Activated naive CD4-positive, alpha-beta T cell treated with anti-CD3 and anti-CD28 coated beads for 36 hours (primary cell): ENCODE results near the gene PLXDC1. TPM values are rescaled to one million over a fixed set of nuclear protein-coding genes. Genes with fewer than 3 reads are reported as not detected.
"Not testable (repeated sequence)": the region's sequence is repeated elsewhere in the genome, so short reads cannot be mapped to it uniquely, and the experiment has no call there.

Experiments
- CTCF ChIA-PET: fragments of 350-600 bp; sonication (Branson Sonifier 250); formaldehyde crosslinking; loops from one replicate; lab custom pipeline; 2021; ENCODE audit warnings: antibody characterized with exemption; lab: Charles Lee
- DNase-seq: peaks from one replicate; pipeline ENCODE4 v3.0.0-alpha.2; 2020
- H3K27ac Mint-ChIP-seq: one replicate; pipeline ENCODE4 v1.8.0; 2021; ENCODE audit warnings: mild to moderate bottlenecking, mixed read lengths
- H3K27me3 Mint-ChIP-seq: one replicate; pipeline ENCODE4 v1.8.0; 2021; ENCODE audit warnings: low read depth, mixed read lengths
- H3K36me3 Mint-ChIP-seq: one replicate; pipeline ENCODE4 v1.8.0; 2021; ENCODE audit warnings: low read depth, mixed read lengths
- H3K4me1 Mint-ChIP-seq: one replicate; pipeline ENCODE4 v1.8.0; 2021; ENCODE audit warnings: low read depth, mixed read lengths
- H3K4me3 Mint-ChIP-seq: one replicate; pipeline ENCODE4 v1.8.0; 2021; ENCODE audit warnings: mild to moderate bottlenecking, moderate library complexity, mixed read lengths
- H3K9me3 Mint-ChIP-seq: one replicate; pipeline ENCODE4 v1.8.0; 2021; ENCODE audit warnings: mixed read lengths
- intact Hi-C: fragments of 100-400 bp; cut with micrococcal nuclease; formaldehyde crosslinking; loops from one replicate; pipeline ENCODE4 v1.15.1; 2023
- total RNA-seq, 2 experiments: library from RNA; stranded (reverse); gene quantifications; one replicate each; pipeline ENCODE4 v1.2.3, GENCODE V29; 2021

PLXDC1 gene
- total RNA-seq, 2 experiments from 2014 or later: 1.2 to 1.4 TPM

DNA sequence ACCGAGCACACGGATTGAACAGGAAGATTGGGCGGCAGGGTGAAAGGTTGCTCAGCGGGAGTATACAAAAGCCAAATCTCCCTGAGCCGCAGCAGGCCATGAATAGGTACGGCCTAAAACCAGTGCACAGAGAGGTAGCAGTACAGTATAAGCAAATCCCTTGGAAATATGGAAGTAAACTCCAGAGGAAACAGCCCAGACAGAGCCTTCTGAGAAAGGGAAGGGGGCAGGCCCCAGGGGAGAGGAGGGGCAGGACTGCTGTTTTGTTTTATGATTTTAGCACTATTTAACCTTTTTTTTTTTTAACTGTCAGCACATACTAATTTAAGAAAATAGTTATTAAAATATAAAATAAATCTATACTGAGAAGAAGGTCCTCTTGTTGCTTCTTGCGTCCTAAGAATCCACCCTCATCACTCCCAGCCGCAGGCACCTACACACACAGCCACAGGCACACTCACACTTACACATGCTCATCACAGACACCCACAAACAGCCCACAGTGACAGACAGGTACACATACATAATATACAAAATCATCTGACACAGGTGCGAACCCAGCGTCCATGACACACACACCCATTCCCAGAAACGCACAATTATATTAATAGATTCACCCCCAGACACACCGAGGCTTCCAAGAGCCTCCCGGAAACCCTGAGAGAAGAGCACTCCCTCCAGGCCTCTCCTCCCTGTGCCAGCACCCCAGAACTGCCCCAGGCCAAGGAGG lies 12.8 kb downstream of the PLXDC1 start:
- no peak for DNase-seq
- Mint-ChIP-seq H3K4me1 (no peaks in the 10 kb centered on the region), H3K36me3 (no peaks in the 10 kb centered on the region), H3K9me3 (peaks cover 2% of the 10 kb centered on the region), H3K27me3 (no peaks in the 10 kb centered on the region), H3K4me3 (no peak overlapping the region), H3K27ac (no peak overlapping the region)
- CTCF ChIA-PET: no interaction called here
- intact Hi-C loops: no loop called here

DNA sequence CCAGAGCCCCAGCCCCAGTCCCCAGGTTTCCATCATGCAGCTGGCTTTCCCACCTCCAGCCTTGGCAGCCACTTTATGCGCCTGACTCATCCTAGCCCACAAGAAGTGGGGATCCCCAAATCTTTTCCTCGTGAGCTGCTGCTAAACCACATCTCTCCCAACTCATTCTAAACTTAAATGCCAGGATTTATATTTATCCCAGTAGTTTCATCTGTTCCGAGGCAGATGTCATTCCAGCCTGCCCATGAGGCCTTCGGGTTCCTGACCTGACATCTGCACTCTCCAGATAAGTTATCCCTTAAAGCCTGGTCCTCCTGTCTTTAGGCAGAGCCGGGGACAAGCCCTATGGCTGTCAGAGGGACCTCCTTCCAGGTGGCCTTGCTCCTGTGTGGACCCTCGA lies 16.6 kb downstream of the PLXDC1 start:
- CTCF ChIA-PET: interaction anchor here (2.7 kb wide), 1 partner anchor 152 kb away, joined by 9 read pairs; no protein-coding TSS in a partner anchor
- H3K27ac Mint-ChIP-seq: no peak overlapping the region
- H3K27me3 Mint-ChIP-seq: no peaks in the 10 kb centered on the region
- H3K4me1 Mint-ChIP-seq: no peaks in the 10 kb centered on the region
- no peaks in the 10 kb centered on the region for H3K9me3 Mint-ChIP-seq
- no peak for DNase-seq
- no peaks in the 10 kb centered on the region for H3K36me3 Mint-ChIP-seq
- intact Hi-C loops: no loop called here
- H3K4me3 Mint-ChIP-seq: no peak overlapping the region

DNA sequence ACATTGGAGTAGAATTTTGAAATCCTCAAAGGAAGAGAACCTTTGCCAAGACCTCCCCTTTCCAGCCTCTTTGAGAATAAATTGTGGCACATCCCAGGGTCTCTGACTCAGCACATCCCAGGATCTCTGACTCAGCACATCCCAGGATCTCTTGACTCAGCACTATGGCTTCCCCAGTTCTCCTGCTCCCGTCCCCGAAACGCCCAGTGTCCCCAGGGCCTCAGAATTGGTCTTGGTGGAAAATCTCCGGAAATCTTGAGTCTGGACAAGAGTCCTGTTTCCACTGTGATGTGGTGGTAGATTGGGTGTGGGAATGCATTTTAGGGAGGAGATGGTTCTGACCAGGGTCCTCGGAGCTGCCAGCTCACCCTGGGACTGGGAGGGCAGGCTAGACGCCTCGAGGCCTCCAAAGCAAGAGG lies 19.2 kb downstream of the PLXDC1 start:
- intact Hi-C loops: no loop called here
- no peak overlapping the region for H3K4me3 Mint-ChIP-seq
- no peak overlapping the region for H3K27ac Mint-ChIP-seq

DNA sequence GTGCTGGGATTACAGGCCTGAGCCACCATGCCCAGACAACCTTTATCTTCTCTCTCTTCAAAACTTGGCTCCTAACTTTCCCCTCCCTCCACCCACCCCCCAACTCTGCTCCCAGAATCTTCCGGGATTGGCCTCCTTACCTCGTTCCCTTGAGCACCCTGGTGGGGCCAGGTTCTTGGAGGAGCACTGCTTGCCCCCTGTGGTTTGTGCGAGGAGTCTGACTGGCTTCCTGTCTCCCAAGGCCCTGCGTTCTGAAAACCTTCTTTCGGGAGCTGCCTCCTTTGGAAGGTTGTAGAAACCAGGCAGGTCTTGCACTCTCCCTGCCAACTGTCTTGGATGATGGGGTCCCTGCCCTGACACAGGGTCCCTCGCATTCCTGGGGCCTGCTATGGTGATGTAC lies 19.8 kb downstream of the PLXDC1 start:
- CTCF ChIA-PET: no interaction called here
- Mint-ChIP-seq H3K4me1 (no peaks in the 10 kb centered on the region), H3K36me3 (no peaks in the 10 kb centered on the region), H3K9me3 (no peaks in the 10 kb centered on the region), H3K27me3 (no peaks in the 10 kb centered on the region), H3K4me3 (no peak overlapping the region), H3K27ac (no peak overlapping the region)
- intact Hi-C loops: no loop called here
- DNase-seq: no peak

More for the DNA sequence above, 19.2 kb downstream of the PLXDC1 start:
- Mint-ChIP-seq H3K27me3 (no peaks in the 10 kb centered on the region), H3K4me1 (no peaks in the 10 kb centered on the region), H3K9me3 (no peaks in the 10 kb centered on the region), H3K36me3 (no peaks in the 10 kb centered on the region)
- no peak for DNase-seq
- CTCF ChIA-PET: no interaction called here

DNA sequence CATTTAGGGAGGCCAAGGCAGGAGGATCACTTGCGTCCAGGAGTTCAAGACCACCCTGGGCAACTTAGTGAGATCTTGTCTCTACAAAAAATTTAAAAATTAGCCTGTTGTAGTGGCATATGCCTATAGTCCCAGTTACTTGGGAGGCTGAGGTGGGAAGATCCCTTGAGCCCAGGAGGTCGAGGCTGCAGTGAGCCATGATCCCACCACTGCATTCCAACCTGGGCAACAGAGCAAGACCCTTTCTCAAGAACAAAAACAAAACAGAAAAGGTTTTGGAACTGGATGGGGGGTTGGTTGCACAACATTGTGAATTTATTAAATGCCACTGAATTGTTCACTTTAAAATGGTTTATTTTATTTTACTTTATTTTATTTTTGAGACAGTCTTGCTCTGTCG lies 21.2 kb downstream of the PLXDC1 start:
- intact Hi-C loops: no loop called here
- Mint-ChIP-seq H3K27me3 (no peaks in the 10 kb centered on the region), H3K36me3 (no peaks in the 10 kb centered on the region), H3K4me3 (no peak overlapping the region), H3K9me3 (no peaks in the 10 kb centered on the region), H3K4me1 (no peaks in the 10 kb centered on the region), H3K27ac (no peak overlapping the region)
- DNase-seq: no peak
- CTCF ChIA-PET: no interaction called here

DNA sequence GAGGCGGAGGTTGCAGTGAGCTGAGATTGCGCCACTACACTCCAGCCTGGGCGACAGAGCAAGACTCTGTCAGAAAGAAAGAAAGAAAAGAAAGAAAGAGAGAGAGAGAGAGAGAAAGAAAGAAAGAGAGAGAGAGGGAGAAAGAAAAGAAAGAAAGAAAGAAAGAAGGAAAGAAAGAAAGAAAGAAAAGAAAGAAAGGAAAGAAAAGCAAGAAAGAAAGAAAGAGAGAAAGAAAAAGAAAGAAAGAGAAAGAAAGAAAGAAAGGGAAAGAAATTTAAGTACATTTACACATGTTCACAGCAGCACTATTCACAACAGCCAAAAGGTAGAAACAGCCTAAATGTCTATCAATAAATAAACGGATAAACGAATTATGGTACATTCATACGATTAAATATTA lies 21.9 kb downstream of the PLXDC1 start:
- H3K27ac Mint-ChIP-seq, intact Hi-C loops, H3K36me3 Mint-ChIP-seq, H3K4me1 Mint-ChIP-seq, H3K9me3 Mint-ChIP-seq, DNase-seq, CTCF ChIA-PET, H3K27me3 Mint-ChIP-seq, H3K4me3 Mint-ChIP-seq: not testable (repeated sequence)

DNA sequence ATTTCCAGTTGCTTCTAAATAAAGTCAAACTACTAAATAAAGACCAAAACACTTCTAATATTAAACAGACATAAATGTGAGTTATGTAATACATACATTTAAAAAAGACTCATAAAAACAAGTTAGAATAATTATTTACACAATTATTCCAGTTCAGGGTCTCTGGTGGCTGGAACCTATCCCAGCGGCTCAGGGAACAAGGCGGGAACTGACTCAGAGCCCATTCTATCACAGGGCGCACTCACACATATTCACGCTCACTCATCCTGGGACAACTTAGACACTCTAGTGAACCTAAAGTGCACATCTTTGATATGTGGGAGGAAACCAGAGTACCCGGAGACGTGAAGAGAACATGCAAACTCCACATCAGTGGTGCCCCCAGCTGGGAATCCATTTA lies 25.0 kb downstream of the PLXDC1 start:
- Mint-ChIP-seq H3K4me1 (no peaks in the 10 kb centered on the region), H3K36me3 (no peaks in the 10 kb centered on the region), H3K27ac (no peak overlapping the region), H3K4me3 (no peak overlapping the region), H3K9me3 (no peaks in the 10 kb centered on the region), H3K27me3 (no peaks in the 10 kb centered on the region)
- intact Hi-C loops: no loop called here
- CTCF ChIA-PET: interaction anchor here (3.6 kb wide), 1 partner anchor 11 kb away, joined by 8 read pairs; no protein-coding TSS in a partner anchor
- DNase-seq: no peak

DNA sequence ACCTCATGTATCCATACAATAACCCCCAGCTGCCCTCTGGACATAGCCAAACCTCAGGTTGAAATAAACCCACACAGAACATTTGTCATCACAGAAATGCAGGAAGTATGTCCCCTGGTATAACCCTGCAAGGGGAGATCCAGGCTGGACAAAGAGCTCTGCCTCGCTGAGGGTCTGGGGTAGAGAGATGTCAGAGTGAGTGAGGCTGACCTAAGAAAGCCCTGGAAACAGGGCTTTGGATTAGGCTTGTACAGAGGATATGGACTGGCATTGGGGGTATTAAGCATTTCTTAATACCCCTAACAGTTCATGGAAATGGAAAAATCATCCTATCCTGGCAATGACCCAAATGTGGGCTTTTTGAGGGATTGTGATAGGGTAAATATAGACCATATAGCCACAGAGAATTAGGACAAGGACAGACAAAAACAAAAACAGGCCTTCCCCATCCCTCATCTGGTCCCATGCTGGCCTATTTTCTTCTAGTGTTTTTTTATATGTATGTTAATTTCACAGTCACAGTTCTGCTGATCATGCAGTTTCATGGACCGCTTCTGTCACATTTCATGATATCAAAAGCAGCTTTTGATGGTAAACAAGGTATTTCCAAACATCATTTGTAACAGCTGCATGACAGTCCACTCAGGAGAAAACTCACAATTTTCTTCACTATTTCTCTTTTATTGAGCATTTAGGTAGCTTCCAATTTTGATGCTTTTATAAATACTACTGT lies 26.1 kb downstream of the PLXDC1 start:
- no peak for DNase-seq
- no peaks in the 10 kb centered on the region for H3K9me3 Mint-ChIP-seq
- CTCF ChIA-PET: interaction anchor here (0.7 to 3.6 kb wide), 3 partner anchors 10 to 33 kb away, joined by 3 to 8 read pairs (median 3); no protein-coding TSS in a partner anchor
- intact Hi-C loops: no loop called here
- H3K4me1 Mint-ChIP-seq: no peaks in the 10 kb centered on the region
- no peaks in the 10 kb centered on the region for H3K36me3 Mint-ChIP-seq
- H3K27ac Mint-ChIP-seq: no peak overlapping the region
- no peaks in the 10 kb centered on the region for H3K27me3 Mint-ChIP-seq
- H3K4me3 Mint-ChIP-seq: no peak overlapping the region

DNA sequence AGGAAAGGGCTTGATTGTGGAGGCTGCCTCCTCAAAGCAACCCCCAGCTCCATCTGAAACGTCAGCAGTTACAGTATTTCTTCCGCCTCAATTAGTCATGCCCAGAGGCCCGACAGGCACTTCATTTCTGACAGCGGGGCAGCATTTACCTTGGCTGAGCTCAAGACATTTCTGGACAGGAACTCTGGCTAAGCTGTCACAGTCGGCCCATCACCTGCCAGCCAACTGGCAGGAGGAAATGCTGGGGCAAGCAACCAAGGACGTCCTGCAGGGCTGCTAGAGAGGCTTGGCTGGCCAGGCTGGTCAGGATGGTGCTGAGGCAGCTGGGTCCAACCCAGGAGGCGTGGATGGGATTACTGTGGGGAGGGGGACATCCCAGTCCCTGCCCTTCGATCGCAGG lies 27.8 kb downstream of the PLXDC1 start:
- Mint-ChIP-seq H3K4me3 (no peak overlapping the region), H3K27ac (no peak overlapping the region), H3K4me1 (peaks cover under 1% of the 10 kb centered on the region), H3K9me3 (no peaks in the 10 kb centered on the region), H3K36me3 (no peaks in the 10 kb centered on the region), H3K27me3 (no peaks in the 10 kb centered on the region)
- CTCF ChIA-PET: interaction anchor here (1.9 kb wide), 1 partner anchor 30 kb away, joined by 12 read pairs; no protein-coding TSS in a partner anchor
- no peak for DNase-seq
- intact Hi-C loops: no loop called here

DNA sequence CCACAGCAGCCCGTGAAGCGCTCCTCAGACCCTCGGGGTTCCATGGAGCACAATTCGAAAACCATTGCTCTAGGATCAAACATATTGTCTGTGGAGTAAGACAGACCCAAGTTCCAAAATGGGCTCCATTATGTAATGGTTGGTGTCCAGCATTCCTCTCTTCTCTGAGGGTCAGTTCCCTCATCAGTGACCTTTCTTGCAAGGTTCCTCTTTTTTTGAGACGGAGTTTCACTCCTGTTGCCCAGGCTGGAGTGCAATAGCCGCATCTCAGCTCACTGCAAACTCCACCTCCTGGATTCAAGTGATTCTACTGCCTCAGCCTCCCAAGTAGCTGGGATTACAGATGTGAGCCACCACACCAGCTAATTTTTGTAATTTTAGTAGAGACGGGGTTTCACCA lies 28.4 kb downstream of the PLXDC1 start:
- Mint-ChIP-seq H3K4me1 (peaks cover 3% of the 10 kb centered on the region), H3K36me3 (no peaks in the 10 kb centered on the region), H3K9me3 (no peaks in the 10 kb centered on the region), H3K27ac (no peak overlapping the region), H3K27me3 (no peaks in the 10 kb centered on the region), H3K4me3 (no peak overlapping the region)
- CTCF ChIA-PET: interaction anchor here (1.0 to 1.9 kb wide), 2 partner anchors 30 to 42 kb away, joined by 3 to 12 read pairs; no protein-coding TSS in a partner anchor
- DNase-seq: no peak
- intact Hi-C loops: no loop called here

DNA sequence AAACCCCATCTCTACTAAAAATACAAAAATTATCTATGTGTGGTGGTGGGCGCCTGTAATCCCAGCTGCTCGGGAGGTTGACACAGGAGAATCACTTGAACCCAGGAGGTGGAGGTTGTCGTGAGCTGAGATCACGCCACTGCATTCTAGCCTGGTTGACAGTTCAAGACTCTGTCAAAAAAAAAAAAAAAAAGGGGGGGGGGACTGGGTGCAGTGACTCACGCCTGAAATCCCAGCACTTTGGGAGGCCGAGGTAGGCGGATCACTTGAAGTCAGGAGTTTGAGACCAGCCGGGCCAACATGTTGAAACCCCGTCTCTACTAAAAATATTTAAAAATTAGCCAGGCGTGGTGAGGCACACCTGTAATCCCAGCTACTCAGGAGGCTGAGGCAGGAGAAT lies 29.5 kb downstream of the PLXDC1 start:
- H3K27me3 Mint-ChIP-seq, H3K9me3 Mint-ChIP-seq, H3K36me3 Mint-ChIP-seq, H3K4me3 Mint-ChIP-seq, DNase-seq, H3K4me1 Mint-ChIP-seq, intact Hi-C loops, H3K27ac Mint-ChIP-seq: not testable (repeated sequence)
- CTCF ChIA-PET: interaction anchor here (0.6 to 1.9 kb wide), 4 partner anchors 31 to 243 kb away, joined by 3 to 12 read pairs (median 3); no protein-coding TSS in a partner anchor

DNA sequence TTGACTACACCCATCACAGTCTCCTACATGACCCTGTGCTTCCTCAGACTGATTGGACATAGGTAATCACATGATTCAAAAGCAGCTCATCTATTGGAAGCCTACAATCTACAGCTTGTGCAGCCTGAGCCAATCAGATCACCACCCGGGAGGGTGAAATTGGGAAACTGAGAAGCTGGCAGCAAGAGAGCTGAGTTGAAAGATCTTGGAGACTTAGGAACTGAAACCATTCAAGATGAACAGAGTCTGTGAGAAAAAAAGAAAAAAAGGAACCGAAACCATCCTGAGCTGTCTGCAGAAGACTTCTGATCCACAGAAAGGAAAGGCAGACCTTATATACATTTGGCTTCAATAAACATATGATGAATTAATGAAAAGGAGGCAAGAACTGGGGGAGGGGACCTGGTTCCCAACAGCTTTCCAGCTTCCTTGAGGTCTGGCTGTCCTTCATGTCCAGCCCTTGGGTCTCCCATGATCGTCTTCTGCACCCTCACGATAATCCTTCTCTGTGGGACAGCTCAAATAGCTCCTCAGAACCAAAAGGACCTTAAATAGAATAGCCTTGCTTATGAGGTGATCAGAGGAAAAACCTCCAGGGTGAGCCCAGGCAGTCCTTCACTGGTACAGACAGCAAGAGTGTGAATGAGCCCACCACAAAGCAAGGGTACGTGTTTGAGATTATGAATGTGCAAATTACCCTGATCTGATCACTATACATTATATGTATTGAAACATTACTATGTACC lies 32.6 kb downstream of the PLXDC1 start:
- H3K4me3 Mint-ChIP-seq: no peak overlapping the region
- no peaks in the 10 kb centered on the region for H3K27me3 Mint-ChIP-seq
- no peak overlapping the region for H3K27ac Mint-ChIP-seq
- peaks cover 3% of the 10 kb centered on the region for H3K4me1 Mint-ChIP-seq
- H3K36me3 Mint-ChIP-seq: no peaks in the 10 kb centered on the region
- DNase-seq: no peak
- CTCF ChIA-PET: interaction anchor here (0.6 kb wide), 1 partner anchor 429 kb away, joined by 3 read pairs; no protein-coding TSS in a partner anchor
- intact Hi-C loops: no loop called here
- no peaks in the 10 kb centered on the region for H3K9me3 Mint-ChIP-seq
